Loucy (cell line): ENCODE data around the gene C4BPB.

Experiments used
- H2AFZ ChIP-seq: fragments of 200-600 bp; sonication (generic); 2 replicates; pipeline ENCODE4 v1.6.0; 2016; ENCODE audit warnings: antibody characterized with exemption, mild to moderate bottlenecking, low read length, moderate library complexity
- H3F3A ChIP-seq: fragments of 200-600 bp; 2 replicates; pipeline ENCODE4 v1.6.0; 2016; ENCODE audit warnings: antibody characterized with exemption, low read depth, mild to moderate bottlenecking
- H3K27me3 ChIP-seq: fragments of 200-600 bp; sonication (generic); 2 replicates; pipeline ENCODE4 v1.6.1; 2014; ENCODE audit warnings: low read length, mild to moderate bottlenecking; ENCODE audit not compliant: insufficient read depth, poor library complexity, severe bottlenecking
- H3K36me3 ChIP-seq: fragments of 200-600 bp; sonication (generic); 2 replicates; pipeline ENCODE4 v1.6.1; 2016; ENCODE audit warnings: low read length; ENCODE audit not compliant: insufficient read depth
- H3K4me1 ChIP-seq: fragments of 200-600 bp; sonication (generic); 2 replicates; pipeline ENCODE4 v1.5.1; 2014; ENCODE audit warnings: low read length, mild to moderate bottlenecking; ENCODE audit not compliant: insufficient read depth, poor library complexity, severe bottlenecking
- H3K4me2 ChIP-seq: fragments of 200-600 bp; sonication (generic); 2 replicates; pipeline ENCODE4 v1.6.0; 2014; ENCODE audit warnings: antibody characterized with exemption, low read length, low read depth, mild to moderate bottlenecking; ENCODE audit not compliant: poor library complexity, severe bottlenecking
- H3K4me3 ChIP-seq: fragments of 200-600 bp; sonication (generic); 2 replicates; pipeline ENCODE4 v1.5.1; 2014; ENCODE audit warnings: low read length, mild to moderate bottlenecking, mixed read lengths; ENCODE audit not compliant: poor library complexity, severe bottlenecking
- H3K79me2 ChIP-seq: fragments of 200-600 bp; sonication (generic); 2 replicates; pipeline ENCODE4 v1.6.1; 2014; ENCODE audit warnings: low read length; ENCODE audit not compliant: insufficient read depth
- H3K9ac ChIP-seq: fragments of 200-600 bp; sonication (generic); 2 replicates; pipeline ENCODE4 v1.6.0; 2014; ENCODE audit warnings: mild to moderate bottlenecking, low read depth, low read length, moderate library complexity; ENCODE audit not compliant: poor library complexity, severe bottlenecking
- H3K9me2 ChIP-seq: fragments of 200-600 bp; sonication (generic); replicated peaks from 2 replicates; pipeline ENCODE4 v1.6.1; 2016; ENCODE audit warnings: low read depth, low read length, mixed read lengths
- H3K9me3 ChIP-seq: fragments of 200-600 bp; sonication (generic); 2 replicates; pipeline ENCODE4 v1.6.1; 2014; ENCODE audit warnings: mild to moderate bottlenecking, antibody characterized with exemption, low read length, low read depth; ENCODE audit not compliant: insufficient read depth
- H4K20me1 ChIP-seq: fragments of 200-600 bp; sonication (generic); 2 replicates; pipeline ENCODE4 v1.6.0; 2014; ENCODE audit warnings: antibody characterized with exemption, low read length, mild to moderate bottlenecking; ENCODE audit not compliant: insufficient read depth, poor library complexity, severe bottlenecking
- CTCF ChIP-seq: fragments of 200-600 bp; sonication (generic); conservative IDR thresholded peaks from 2 replicates; pipeline ENCODE4 v1.5.1; 2014; ENCODE audit warnings: mild to moderate bottlenecking, antibody characterized with exemption, low read length
- EZH2phosphoT487 ChIP-seq: fragments of 200-600 bp; IDR thresholded peaks from 2 replicates; pipeline ENCODE4 v1.6.1; 2018; ENCODE audit warnings: antibody characterized with exemption, mild to moderate bottlenecking, moderate library complexity, borderline replicate concordance

Gene C4BPB

GRCh38 chr1:207115269-207115668 lies 26.6 kb downstream of the C4BPB start:
- Histone ChIP-seq H3K9me2 (no peaks in the 10 kb centered on the region), H3F3A (no peaks in the 10 kb centered on the region), H3K9ac (no peak overlapping the region), H3K4me3 (no peak overlapping the region), H3K27me3 (no peaks in the 10 kb centered on the region), H3K36me3 (no peaks in the 10 kb centered on the region), H2AFZ (no peak overlapping the region), H3K9me3 (no peaks in the 10 kb centered on the region), H4K20me1 (no peaks in the 10 kb centered on the region), H3K79me2 (no peaks in the 10 kb centered on the region), H3K4me1 (no peaks in the 10 kb centered on the region), H3K4me2 (no peak overlapping the region)
- no peak for TF ChIP-seq EZH2phosphoT487
- TF ChIP-seq CTCF, result no peak

- no peaks in the 10 kb centered on the region for H4K20me1 ChIP-seq
Measured at GRCh38 chr1:207124389-207124788, 35.7 kb downstream of the C4BPB start.

DNA sequence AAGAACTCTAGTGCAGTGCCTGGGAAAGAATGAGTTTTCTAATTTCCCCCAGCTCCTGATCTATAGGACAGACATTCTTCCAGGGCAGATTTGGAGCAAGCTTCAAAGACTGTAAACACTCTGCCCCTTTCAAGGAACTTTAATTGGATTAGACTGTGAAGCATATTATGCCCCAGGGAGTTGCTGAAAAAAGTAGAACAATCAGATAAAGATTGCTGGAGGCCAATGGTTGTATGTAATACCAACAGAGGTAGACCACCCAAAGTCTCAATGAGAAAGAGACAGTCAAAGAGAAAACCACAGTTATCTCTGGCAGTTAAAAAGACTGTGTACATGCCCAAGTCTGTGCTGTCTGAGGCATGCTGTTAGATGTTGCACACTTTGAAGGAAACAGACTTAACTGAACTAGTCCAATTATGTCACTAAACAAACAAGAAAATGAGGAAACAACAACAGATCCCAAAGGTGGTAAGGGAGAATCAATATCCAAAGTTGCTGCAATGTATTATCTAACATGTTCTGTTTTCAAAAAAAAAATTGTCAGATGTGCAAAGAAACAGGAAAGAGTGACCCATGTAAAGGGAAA lies 39.8 kb downstream of the C4BPB start:
- Histone ChIP-seq H3K9me2 (no peaks in the 10 kb centered on the region), H3K4me1 (no peaks in the 10 kb centered on the region), H3K9ac (no peak overlapping the region), H3K27me3 (no peaks in the 10 kb centered on the region), H3K36me3 (no peaks in the 10 kb centered on the region), H3K79me2 (no peaks in the 10 kb centered on the region), H4K20me1 (no peaks in the 10 kb centered on the region), H3K9me3 (no peaks in the 10 kb centered on the region; the same call in 1 of the 2 replicates), H2AFZ (no peak overlapping the region), H3F3A (no peaks in the 10 kb centered on the region), H3K4me3 (no peak overlapping the region), H3K4me2 (no peak overlapping the region)
- TF ChIP-seq EZH2phosphoT487 (no peak), CTCF (no peak)

More at GRCh38 chr1:207124389-207124788, 35.7 kb downstream of the C4BPB start:
- no peaks in the 10 kb centered on the region for H3F3A ChIP-seq
- H3K9ac ChIP-seq, result no peak overlapping the region
- no peak overlapping the region for H3K4me3 ChIP-seq
- H2AFZ ChIP-seq, result no peak overlapping the region
- no peak overlapping the region for H3K4me2 ChIP-seq
- no peaks in the 10 kb centered on the region for H3K9me2 ChIP-seq
- H3K36me3 ChIP-seq, result no peaks in the 10 kb centered on the region
- H3K9me3 ChIP-seq, result no peaks in the 10 kb centered on the region; the same call in 1 of the 2 replicates
- H3K4me1 ChIP-seq, result no peaks in the 10 kb centered on the region
- H3K79me2 ChIP-seq, result no peaks in the 10 kb centered on the region
- H3K27me3 ChIP-seq, result no peaks in the 10 kb centered on the region
- TF ChIP-seq EZH2phosphoT487 (no peak), CTCF (no peak)
